ENCODE results near the gene ABAT. TPM values are rescaled to one million over a fixed set of nuclear protein-coding genes. Genes with fewer than 3 reads are reported as not detected.

The ABAT gene
- total RNA-seq, 1 experiment from 2014 or later, result 7.3 TPM

DNA sequence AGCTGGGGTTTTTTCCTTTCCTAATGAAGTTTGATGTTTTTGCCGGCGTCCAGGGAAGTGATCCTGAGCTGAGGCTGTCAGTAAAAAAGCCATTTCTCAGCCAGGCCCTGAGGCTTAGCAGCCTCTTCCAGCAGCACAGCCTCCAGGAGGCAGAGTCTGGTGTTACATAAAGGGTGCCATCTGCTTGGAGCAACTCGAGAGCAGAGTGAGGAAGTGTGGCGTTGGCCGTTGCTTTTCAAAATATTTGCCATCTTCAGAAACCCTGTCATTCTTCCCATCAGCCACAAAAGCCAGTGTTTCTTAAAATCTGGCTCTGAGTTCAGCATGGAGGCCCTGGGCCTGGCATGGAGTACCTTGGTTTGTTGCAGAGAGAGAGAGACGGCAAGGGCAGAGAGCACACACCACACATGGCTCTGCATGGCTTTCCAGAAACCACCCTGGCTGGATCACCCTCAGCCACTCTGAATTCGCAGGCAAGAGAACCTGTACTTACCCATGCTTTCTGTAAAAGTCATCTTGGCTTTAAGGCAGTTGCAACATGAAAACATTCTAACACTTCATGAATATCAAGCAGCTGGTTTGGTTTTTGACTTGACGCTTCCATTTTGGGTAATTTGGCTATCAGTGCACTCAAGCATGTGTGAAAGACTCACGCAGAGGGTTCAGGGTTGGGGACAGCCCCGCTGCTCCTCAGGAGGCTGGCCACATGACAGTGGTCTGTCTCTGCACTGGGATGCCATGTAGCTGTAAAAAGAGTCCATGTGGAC lies 144.3 kb downstream of the ABAT start:
- H3K18ac ChIP-seq (ENCODE audit: insufficient read length, low read depth, low read length), result no peak overlapping the region
- whole genome bisulfite sequencing (ENCODE audit: extremely low coverage, insufficient read length, low lambda C conversion rate), result no CpG with 5 or more reads among the region's 10 CpGs
- no peak overlapping the region for H4K91ac ChIP-seq (ENCODE audit: insufficient read length, low read depth, low read length)
- H3K56ac ChIP-seq (ENCODE audit: insufficient read length, low read depth, low read length), result no peak overlapping the region
- Mint-ChIP-seq H3K9me3 (no peaks in the 10 kb centered on the region), H3K4me1 (peaks cover 15 to 21% of the 10 kb centered on the region in 2 experiments), H3K27me3 (ENCODE audit: low read depth) (no peaks in the 10 kb centered on the region), H3K27ac (peak overlapping the region; percentile 52 to 87 (median 60); a peak in 4 of 7 replicates), H3K36me3 (ENCODE audit: insufficient read depth in 1 of 3, low read depth in 3 of 3) (peaks cover 54 to 89% (median 81%) of the 10 kb centered on the region in 3 experiments), H3K4me3 (no peak overlapping the region)
- no peak overlapping the region for H4K5ac ChIP-seq (ENCODE audit: insufficient read length, low read depth, low read length)
- no peak overlapping the region for H3K4ac ChIP-seq (ENCODE audit: low read depth, low read length)
- no peak overlapping the region for H2BK120ac ChIP-seq (ENCODE audit: low read depth, low read length, poor library complexity, severe bottlenecking)
- H4K20me1 ChIP-seq (ENCODE audit: control insufficient read depth, insufficient read depth, insufficient read length), result no peaks in the 10 kb centered on the region
- H2AFZ ChIP-seq (ENCODE audit: low read length), result no peak overlapping the region
- H2BK20ac ChIP-seq (ENCODE audit: low read depth, low read length, poor library complexity, severe bottlenecking), result no peak overlapping the region
- H2BK15ac ChIP-seq (ENCODE audit: low read depth, low read length), result no peak overlapping the region
- H3K79me1 ChIP-seq (ENCODE audit: insufficient read depth, low read depth, low read length, poor library complexity, severe bottlenecking), result no peaks in the 10 kb centered on the region
- H3T11ph ChIP-seq (ENCODE audit: low read length), result no peak overlapping the region
- H3K27me3 ChIP-seq (ENCODE audit: insufficient read depth, low read length), result no peaks in the 10 kb centered on the region
- no peak overlapping the region for H3K9ac ChIP-seq (ENCODE audit: extremely low read depth, insufficient read length, low read length)
- no peaks in the 10 kb centered on the region for H3K23me2 ChIP-seq (ENCODE audit: insufficient read length, low read depth, low read length, poor library complexity, severe bottlenecking)
- no peak for DNase-seq
- no peak overlapping the region for H2AK5ac ChIP-seq (ENCODE audit: insufficient read length, low read length)
- H3K4me2 ChIP-seq (ENCODE audit: insufficient read depth, insufficient read length, low read length), result no peak overlapping the region
- no peak overlapping the region for H2BK12ac ChIP-seq (ENCODE audit: insufficient read length, low read depth, low read length)
- H3K27ac ChIP-seq (ENCODE audit: insufficient read length, low read depth, low read length), result no peak overlapping the region
- H3K23ac ChIP-seq (ENCODE audit: insufficient read length, low read depth, low read length), result no peak overlapping the region
- no peak overlapping the region for H2BK5ac ChIP-seq (ENCODE audit: insufficient read length, low read length)
- H3K79me2 ChIP-seq (ENCODE audit: insufficient read depth, low read length), result no peaks in the 10 kb centered on the region
- no peaks in the 10 kb centered on the region for H3K4me1 ChIP-seq (ENCODE audit: insufficient read depth, low read length)
- H3K9me3 ChIP-seq (ENCODE audit: control insufficient read depth, low read depth, low read length), result no peaks in the 10 kb centered on the region
- no peak overlapping the region for H4K8ac ChIP-seq (replicated peaks; ENCODE audit: insufficient read length, low read depth, low read length)
- TF ChIP-seq, protein P1, sequence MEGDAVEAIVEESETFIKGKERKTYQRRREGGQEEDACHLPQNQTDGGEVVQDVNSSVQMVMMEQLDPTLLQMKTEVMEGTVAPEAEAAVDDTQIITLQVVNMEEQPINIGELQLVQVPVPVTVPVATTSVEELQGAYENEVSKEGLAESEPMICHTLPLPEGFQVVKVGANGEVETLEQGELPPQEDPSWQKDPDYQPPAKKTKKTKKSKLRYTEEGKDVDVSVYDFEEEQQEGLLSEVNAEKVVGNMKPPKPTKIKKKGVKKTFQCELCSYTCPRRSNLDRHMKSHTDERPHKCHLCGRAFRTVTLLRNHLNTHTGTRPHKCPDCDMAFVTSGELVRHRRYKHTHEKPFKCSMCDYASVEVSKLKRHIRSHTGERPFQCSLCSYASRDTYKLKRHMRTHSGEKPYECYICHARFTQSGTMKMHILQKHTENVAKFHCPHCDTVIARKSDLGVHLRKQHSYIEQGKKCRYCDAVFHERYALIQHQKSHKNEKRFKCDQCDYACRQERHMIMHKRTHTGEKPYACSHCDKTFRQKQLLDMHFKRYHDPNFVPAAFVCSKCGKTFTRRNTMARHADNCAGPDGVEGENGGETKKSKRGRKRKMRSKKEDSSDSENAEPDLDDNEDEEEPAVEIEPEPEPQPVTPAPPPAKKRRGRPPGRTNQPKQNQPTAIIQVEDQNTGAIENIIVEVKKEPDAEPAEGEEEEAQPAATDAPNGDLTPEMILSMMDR (conservative IDR thresholded peaks at IDR 0.05), result no peak
- H3K14ac ChIP-seq (ENCODE audit: insufficient read depth, low read length), result no peak overlapping the region
